Ovary (tissue), 9 donors: ENCODE measurements around the gene DESI2. TPM values are rescaled to one million over a fixed set of nuclear protein-coding genes. Genes with fewer than 3 reads are reported as not detected.

ENCODE experiments used
- DNase-seq, 5 donors: peaks; one replicate each; pipeline ENCODE4 v3.0.0-alpha.2; 2019 to 2020
- H3K27ac ChIP-seq, 2 donors: fragments of 200-600 bp; one replicate each; pipeline versions ENCODE4 v1.5.1 to v1.8.0; 2019 to 2022
- H3K27me3 ChIP-seq: fragments of 200-600 bp; one replicate; pipeline ENCODE4 v1.8.0; 2022
- H3K36me3 ChIP-seq: fragments of 200-600 bp; sonication (generic); one replicate; pipeline ENCODE4 v1.5.1; 2019
- H3K4me1 ChIP-seq: one replicate; pipeline ENCODE4 v1.8.1; 2013; ENCODE audit warnings: mild to moderate bottlenecking, moderate library complexity; ENCODE audit not compliant: insufficient read depth
- H3K4me3 ChIP-seq: fragments of 200-600 bp; sonication (generic); one replicate; pipeline ENCODE4 v1.5.1; 2017
- H3K9me3 ChIP-seq, 2 donors: fragments of 200-600 bp in 1 of 2; sonication (generic) in 1 of 2; one replicate each; pipeline versions ENCODE4 v1.5.1 to v1.8.1; 2013 to 2019; ENCODE audit warnings: mild to moderate bottlenecking in 1 of 2, moderate library complexity in 1 of 2
- CTCF ChIP-seq, 3 donors: fragments of 450-650 bp in 2 of 3; fragments of 200-600 bp in 1 of 3; IDR thresholded peaks; one replicate each; pipeline versions ENCODE4 v1.5.1 to v1.8.0; 2016 to 2022; ENCODE audit warnings: antibody characterized with exemption in 3 of 3, mild to moderate bottlenecking in 1 of 3
- EP300 ChIP-seq: sonication (generic); formaldehyde crosslinking; IDR thresholded peaks from one replicate; pipeline ENCODE4 v1.6.1; 2017; ENCODE audit warnings: antibody characterized with exemption
- POLR2A ChIP-seq: fragments of 450-650 bp; IDR thresholded peaks from one replicate; pipeline ENCODE4 v1.6.1; 2017; ENCODE audit warnings: antibody characterized with exemption, mild to moderate bottlenecking, moderate library complexity
- WGBS, 3 donors: extraction: QIAGEN DNeasy Blood & Tissue Kit in 1 of 3; methylation state at CpG; one replicate each; pipeline versions ENCODE4 v1.1.5 to v1.1.7; 2013 to 2017; 5-methylcytosine and 5-hydroxymethylcytosine counted together
- intact Hi-C, 4 donors: fragments of 100-400 bp; cut with DNase I; formaldehyde crosslinking; loops; one replicate each; pipeline versions ENCODE4 v1.11.0 to v1.15.1; 2022 to 2023
- polyA plus RNA-seq, 2 donors: library from polyadenylated mRNA; stranded (reverse); fragments of 200-250 nt in 1 of 2; fragments of 350-450 nt in 1 of 2; fragmentation: Illumina TruSeq in 1 of 2; extraction: RNeasy Lipid Tissue Mini Kit (QIAGEN cat#74804) in 1 of 2; gene quantifications; one replicate each; pipeline ENCODE4 v1.2.3, GENCODE V29; 2013 to 2014
- small RNA-seq: library from RNA; depleted of rRNA; stranded (forward); fragments of <200 nt; gene quantifications from one replicate; pipeline ENCODE3, GENCODE V24; 2016
- total RNA-seq, 7 donors: library from RNA; depleted of rRNA in 2 of 7; stranded (reverse); fragments of >200 nt in 2 of 7; fragmentation: NEBNext Ultra II Directional in 3 of 7; extraction: Animal tissue kit (Norgen Biotek cat#: 25700) in 3 of 7; gene quantifications; one replicate each; pipeline versions ENCODE4 v1.1.0 to v1.2.4, GENCODE V29; 2016 to 2023
- donor health status: DM: no; HTN: no; CAD: no; lungs with moderate emphysema.
- donor health status: DM: no; HTN: no; CAD: no.
- donor health status: Bipolar disorder and iron deficiency.
- donor health status: DM: yes; HTN: yes; CAD: no.
- donor health status: DM: no; HTN: no; CAD: no.
- donor health status: DM: yes; HTN: yes; CAD: no.

DESI2 gene
- total and polyA plus RNA-seq, 9 donors = 12.5 to 33.4 (median 23.4) TPM

GRCh38 chr1:244757091-244757939, 104.4 kb downstream of the DESI2 start:
- Histone ChIP-seq H3K4me1 (peaks cover 8% of the 10 kb centered on the region), H3K9me3 (no peaks in the 10 kb centered on the region), H3K36me3 (no peaks in the 10 kb centered on the region), H3K27me3 (no peaks in the 10 kb centered on the region), H3K4me3 (no peak overlapping the region), H3K27ac (no peak overlapping the region)
- 48 to 76% (median 60%) methylated on average over 15 of the region's 15 CpGs for WGBS, 3 donors
- TF ChIP-seq EP300 = no peak
- no peak for TF ChIP-seq CTCF (IDR thresholded peaks at IDR 0.05)
- TF ChIP-seq POLR2A = no peak
- intact Hi-C loops = loop anchor here in 1 of 4 donors (2.0 kb wide), 1 partner anchor 125 kb away; no protein-coding TSS in a partner anchor
- no peak for DNase-seq

Small RNA genes within 50 kb of the gene (small RNA-seq; reads per million reads assigned to genes)
- not detected for gene AL451007.1

Other genes with a start within 250 kb of the DESI2 start
- gene ADSS2, start 201.2 kb upstream of the DESI2 start, total RNA-seq = 10 to 100 TPM; 23.6 to 44.2 (median 29.8) TPM
- gene ADSS2, start 201.2 kb upstream of the DESI2 start, polyA plus RNA-seq = 10 to 100 TPM; 25.3 to 39.5 TPM
- gene CATSPERE, start 191.9 kb upstream of the DESI2 start, total RNA-seq = 1 to 10 TPM; 1.7 to 3.2 (median 2.4) TPM
- under 1 TPM; 0.70 to 0.87 TPM for gene CATSPERE, start 191.9 kb upstream of the DESI2 start, polyA plus RNA-seq
- gene COX20, start 182.5 kb downstream of the DESI2 start, total RNA-seq = 10 to 100 TPM; 25.2 to 40.0 (median 35.8) TPM
- gene COX20, start 182.5 kb downstream of the DESI2 start, polyA plus RNA-seq = 100 to 1,000 TPM in 1 of 2 donors, 10 to 100 TPM in 1; 37.7 to 107 TPM
- gene HNRNPU, start 211.4 kb downstream of the DESI2 start, total RNA-seq = 100 to 1,000 TPM; 269 to 408 (median 314) TPM
- gene HNRNPU, start 211.4 kb downstream of the DESI2 start, polyA plus RNA-seq = 100 to 1,000 TPM; 163 to 377 TPM